C4-2B (cell line): Measurements from ENCODE around the gene LARP4B.

ENCODE experiments used
- CTCF ChIP-seq: fragments of 450-650 bp; conservative IDR thresholded peaks from 2 replicates; pipeline ENCODE4 v1.5.1; 2017; ENCODE audit warnings: mild to moderate bottlenecking
- ZFX ChIP-seq: fragments of 450-650 bp; IDR thresholded peaks from 2 replicates; pipeline ENCODE4 v1.6.1; 2017

- TF ChIP-seq CTCF = no peak
- TF ChIP-seq ZFX = no peak
These were observed 79.1 kb downstream of the LARP4B start for GRCh38 chr10:852386-852785.
